Vagina (tissue), 2 donors: ENCODE data around the gene KRTAP10-8.

Source experiments
- CTCF ChIP-seq, 3 experiments: fragments of 450-650 bp in 2 of 3; fragments of 200-600 bp in 1 of 3; sonication (generic) in 1 of 3; IDR thresholded peaks; one replicate each; pipeline ENCODE4 v1.5.1; 2017 to 2019; ENCODE audit warnings: antibody characterized with exemption in 3 of 3, mild to moderate bottlenecking in 2 of 3, moderate library complexity in 2 of 3
- POLR2A ChIP-seq, 2 donors: fragments of 450-650 bp; IDR thresholded peaks; one replicate each; pipeline ENCODE4 v1.6.1; 2017; ENCODE audit warnings: antibody characterized with exemption in 2 of 2, mild to moderate bottlenecking in 2 of 2, moderate library complexity in 2 of 2

GRCh38 chr21:44637018-44637850, 25.4 kb downstream of the KRTAP10-8 start, which contains the start of gene KRTAP10-10:
- TF ChIP-seq POLR2A (IDR thresholded peaks at IDR 0.05), result no peak
- no peak for TF ChIP-seq CTCF (IDR thresholded peaks at IDR 0.05)
